Thymus (tissue), 11 donors: ENCODE results near the gene APC2. TPM values are rescaled to one million over a fixed set of nuclear protein-coding genes. Genes with fewer than 3 reads are reported as not detected.

ENCODE experiments used
- DNase-seq, 9 donors: peaks; one replicate each; pipeline ENCODE4 v3.0.0-alpha.2; 2013; ENCODE audit warnings: low spot score in 9 of 9, low read depth in 6 of 9, missing footprints in 1 of 9
- H3K27ac ChIP-seq, 2 donors: one replicate each; pipeline ENCODE4 v1.5.1; 2013; ENCODE audit warnings: control low read depth in 1 of 2, low read depth in 1 of 2, low read length in 1 of 2, mild to moderate bottlenecking in 1 of 2, moderate library complexity in 1 of 2
- H3K27me3 ChIP-seq, 2 donors: one replicate each; pipeline ENCODE4 v1.5.1; 2013; ENCODE audit warnings: low read length in 1 of 2; ENCODE audit not compliant: control insufficient read depth in 2 of 2, insufficient read depth in 1 of 2
- H3K36me3 ChIP-seq, 2 donors: one replicate each; pipeline ENCODE4 v1.5.1; 2013; ENCODE audit warnings: low read length in 1 of 2, mild to moderate bottlenecking in 1 of 2, moderate library complexity in 1 of 2; ENCODE audit not compliant: control insufficient read depth in 2 of 2, insufficient read depth in 2 of 2
- H3K4me1 ChIP-seq, 2 donors: one replicate each; pipeline ENCODE4 v1.5.1; 2013; ENCODE audit warnings: low read length in 2 of 2; ENCODE audit not compliant: control insufficient read depth in 2 of 2, insufficient read depth in 2 of 2
- H3K4me3 ChIP-seq, 2 donors: one replicate each; pipeline ENCODE4 v1.5.1; 2013; ENCODE audit warnings: low read length in 2 of 2, control low read depth in 1 of 2, mild to moderate bottlenecking in 1 of 2
- H3K9me3 ChIP-seq, 2 donors: one replicate each; pipeline ENCODE4 v1.5.1; 2013; ENCODE audit warnings: low read length in 1 of 2, mild to moderate bottlenecking in 1 of 2; ENCODE audit not compliant: control insufficient read depth in 2 of 2, insufficient read depth in 1 of 2
- WGBS: extraction: QIAGEN DNeasy Blood & Tissue Kit; methylation state at CpG from one replicate; pipeline ENCODE4 v1.1.7; 2013; 5-methylcytosine and 5-hydroxymethylcytosine counted together
- polyA plus RNA-seq: library from polyadenylated mRNA; stranded (reverse); fragments of 200-250 nt; gene quantifications from one replicate; pipeline ENCODE4 v1.2.3, GENCODE V29; 2013
- total RNA-seq: library from RNA; stranded (reverse); fragments of 120-200 nt; gene quantifications from one replicate; pipeline ENCODE4 v1.2.4, GENCODE V29; 2013
- donor health status: healthy.

APC2 gene
- total and polyA plus RNA-seq, 2 donors: 0.05 to 0.11 TPM

- Histone ChIP-seq H3K4me1 (peaks cover 0 to 16% of the 10 kb centered on the region in 2 donors), H3K4me3 (no peak overlapping the region), H3K27ac (no peak overlapping the region), H3K27me3 (no peaks in the 10 kb centered on the region), H3K36me3 (peaks cover 90 to 93% of the 10 kb centered on the region in 2 donors), H3K9me3 (no peaks in the 10 kb centered on the region)
- 97% methylated on average over 15 of the region's 15 CpGs for WGBS
- no peak for DNase-seq
Measured at GRCh38 chr19:1420590-1420989, 29.3 kb upstream of the APC2 start.

- no peak for DNase-seq
- Histone ChIP-seq H3K4me3 (no peak overlapping the region), H3K9me3 (no peaks in the 10 kb centered on the region)
Measured at GRCh38 chr19:1421218-1421957, 28.5 kb upstream of the APC2 start.

GRCh38 chr19:1421958-1422305 is 28.0 kb upstream of the APC2 start:
- H3K36me3 ChIP-seq: peaks cover 93 to 94% of the 10 kb centered on the region in 2 donors
- H3K4me3 ChIP-seq: no peak overlapping the region
- H3K9me3 ChIP-seq: no peaks in the 10 kb centered on the region
- H3K4me1 ChIP-seq: peaks cover 0 to 7% of the 10 kb centered on the region in 2 donors
- WGBS: 98% methylated on average over 22 of the region's 22 CpGs
- no peaks in the 10 kb centered on the region for H3K27me3 ChIP-seq
- no peak overlapping the region for H3K27ac ChIP-seq
- DNase-seq: no peak

More at GRCh38 chr19:1421218-1421957, 28.5 kb upstream of the APC2 start:
- Histone ChIP-seq H3K27ac (no peak overlapping the region), H3K27me3 (no peaks in the 10 kb centered on the region), H3K36me3 (peaks cover 92 to 94% of the 10 kb centered on the region in 2 donors), H3K4me1 (peaks cover 0 to 11% of the 10 kb centered on the region in 2 donors)
- 96% methylated on average over 37 of the region's 37 CpGs for WGBS

- Histone ChIP-seq H3K27me3 (no peaks in the 10 kb centered on the region), H3K4me3 (no peak overlapping the region), H3K27ac (no peak overlapping the region), H3K4me1 (peaks cover 0 to 7% of the 10 kb centered on the region in 2 donors), H3K36me3 (peaks cover 93 to 94% of the 10 kb centered on the region in 2 donors), H3K9me3 (no peaks in the 10 kb centered on the region)
- WGBS: 95% methylated on average over 16 of the region's 16 CpGs
- DNase-seq: no peak
Measured at GRCh38 chr19:1422360-1422759, 27.6 kb upstream of the APC2 start.

- no peak overlapping the region for H3K27ac ChIP-seq
- no peaks in the 10 kb centered on the region for H3K9me3 ChIP-seq
- H3K27me3 ChIP-seq: no peaks in the 10 kb centered on the region
- peaks cover 90 to 94% of the 10 kb centered on the region in 2 donors for H3K36me3 ChIP-seq
- H3K4me3 ChIP-seq: no peak overlapping the region
- H3K4me1 ChIP-seq: peaks cover 0 to 7% of the 10 kb centered on the region in 2 donors
- 96% methylated on average over 24 of the region's 24 CpGs for WGBS
- DNase-seq: no peak
Measured at GRCh38 chr19:1422943-1423342, 27.0 kb upstream of the APC2 start.

GRCh38 chr19:1423436-1424191 is 26.3 kb upstream of the APC2 start:
- 97% methylated on average over 40 of the region's 40 CpGs for WGBS
- Histone ChIP-seq H3K27ac (no peak overlapping the region), H3K9me3 (no peaks in the 10 kb centered on the region), H3K27me3 (no peaks in the 10 kb centered on the region), H3K4me3 (no peak overlapping the region), H3K36me3 (peaks cover 86 to 94% of the 10 kb centered on the region in 2 donors), H3K4me1 (peaks cover 0 to 7% of the 10 kb centered on the region in 2 donors)
- no peak for DNase-seq

- Histone ChIP-seq H3K27ac (no peak overlapping the region), H3K4me1 (peaks cover 0 to 7% of the 10 kb centered on the region in 2 donors), H3K9me3 (no peaks in the 10 kb centered on the region), H3K27me3 (no peaks in the 10 kb centered on the region), H3K36me3 (peaks cover 86 to 94% of the 10 kb centered on the region in 2 donors), H3K4me3 (no peak overlapping the region)
- no peak for DNase-seq
- 93% methylated on average over 40 of the region's 42 CpGs for WGBS
Measured at GRCh38 chr19:1424192-1424955, 25.5 kb upstream of the APC2 start.

- Histone ChIP-seq H3K4me1 (peaks cover 0 to 7% of the 10 kb centered on the region in 2 donors), H3K27ac (no peak overlapping the region), H3K4me3 (no peak overlapping the region), H3K36me3 (peaks cover 91 to 97% of the 10 kb centered on the region in 2 donors), H3K9me3 (no peaks in the 10 kb centered on the region), H3K27me3 (no peaks in the 10 kb centered on the region)
- 96% methylated on average over 33 of the region's 33 CpGs for WGBS
- no peak for DNase-seq
Measured at GRCh38 chr19:1425102-1425837, 24.7 kb upstream of the APC2 start.
